Neural progenitor cell (in vitro differentiated cells): Measurements from ENCODE around the gene DLX5.

Experiments used
- CTCF ChIP-seq: fragments of 200-600 bp; sonication (generic); IDR thresholded peaks from 2 replicates; pipeline ENCODE4 v1.5.1; 2017; ENCODE audit warnings: antibody characterized with exemption, mild to moderate bottlenecking
- EZH2phosphoT487 ChIP-seq: fragments of 200-600 bp; sonication (generic); IDR thresholded peaks from 2 replicates; pipeline ENCODE4 v1.6.1; 2017; ENCODE audit warnings: antibody characterized with exemption

- no peak for TF ChIP-seq CTCF
- TF ChIP-seq EZH2phosphoT487, result peak; percentile 13
Observed at GRCh38 chr7:96998744-96999143, 25.9 kb downstream of the DLX5 start.
